Measurements from ENCODE around the gene DIRAS1. TPM values are rescaled to one million over a fixed set of nuclear protein-coding genes. Genes with fewer than 3 reads are reported as not detected.

DIRAS1 gene
- total and polyA plus RNA-seq, 2 donors (not counting 1 experiment from before 2014, with no cell fraction given), result 5.2 to 19.0 TPM

DNA sequence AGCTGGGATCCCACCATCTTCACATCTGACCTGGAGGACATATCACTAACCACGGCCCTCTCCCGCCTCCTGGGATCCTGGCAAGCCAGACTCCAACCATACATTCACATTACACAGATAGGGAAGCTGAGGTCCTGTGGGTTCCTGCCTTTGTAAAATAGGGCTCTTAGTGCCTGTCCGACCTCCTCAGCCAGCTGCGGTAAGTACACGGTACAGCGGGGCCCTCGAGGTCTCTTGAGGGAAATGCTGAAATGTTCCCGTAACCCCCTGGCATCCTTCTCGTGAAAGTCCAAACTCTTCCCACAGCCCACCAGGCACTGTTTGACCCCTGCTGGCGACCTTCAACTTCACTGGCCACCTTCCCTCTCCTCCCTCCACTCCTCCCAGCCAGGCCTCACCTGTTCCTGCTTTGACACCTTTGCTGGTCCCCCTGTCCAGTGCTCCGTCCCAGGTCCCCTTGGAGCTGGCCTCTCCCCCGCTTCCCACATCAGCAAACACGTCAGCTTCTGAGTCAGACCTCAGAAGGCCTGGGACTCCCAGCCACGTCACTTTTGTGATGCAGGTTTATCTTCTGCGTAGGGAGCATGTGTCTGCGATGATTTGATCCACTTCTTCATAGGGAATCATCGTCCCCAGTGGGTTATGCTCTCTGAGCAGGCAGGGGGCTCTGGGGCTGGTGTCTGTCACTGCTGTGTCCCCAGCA, 9.8 kb downstream of the DIRAS1 start:
- H3K27ac ChIP-seq (ENCODE audit: insufficient read depth, low read length), result no peak overlapping the region
- no peaks in the 10 kb centered on the region for H3K79me2 ChIP-seq (ENCODE audit: control insufficient read depth, insufficient read depth, low read length)

DNA sequence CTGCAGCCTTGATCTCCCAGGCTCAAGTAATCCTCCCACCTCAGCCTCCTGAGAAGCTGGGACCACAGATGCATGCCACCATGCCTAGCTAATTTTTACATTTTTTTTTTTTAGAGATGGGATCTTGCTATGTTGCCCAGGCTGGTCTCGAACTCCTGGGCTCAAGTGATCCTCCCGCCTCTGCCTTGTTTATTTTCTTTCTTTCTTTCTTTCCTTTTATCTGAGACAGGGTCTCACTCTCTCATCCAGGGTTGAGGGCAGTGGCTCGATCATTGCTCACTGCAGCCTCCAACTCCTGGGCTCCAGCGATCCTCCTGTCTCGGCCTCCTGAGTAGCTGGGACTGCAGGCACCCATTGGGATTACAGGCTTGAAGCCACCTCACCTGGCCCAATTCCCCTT, 14.9 kb downstream of the DIRAS1 start:
- H3K27me3 ChIP-seq (ENCODE audit: control insufficient read depth, insufficient read depth, low read length), result no peaks in the 10 kb centered on the region
- H3K4me1 ChIP-seq (ENCODE audit: control insufficient read depth, extremely low read depth, insufficient read depth, low read length), result no peaks in the 10 kb centered on the region
- H3K4me2 ChIP-seq (ENCODE audit: extremely low read depth, insufficient read depth, low read length), result no peak overlapping the region
- no peak overlapping the region for H3K27ac ChIP-seq (ENCODE audit: insufficient read depth, low read length)
- no peak overlapping the region for H3K9ac ChIP-seq (ENCODE audit: insufficient read depth, low read length)
- H3K79me2 ChIP-seq (ENCODE audit: control insufficient read depth, insufficient read depth, low read length), result no peaks in the 10 kb centered on the region
- DNase-seq (ENCODE audit: low read depth in 2 of 2), result no peak
- H3K4me3 ChIP-seq (replicated peaks in 1 of 4; ENCODE audit: control extremely low read depth in 1 of 4, insufficient read depth in 1 of 4, low read depth in 3 of 4, low read length in 4 of 4), result no peak overlapping the region
- no peaks in the 10 kb centered on the region for H4K20me1 ChIP-seq (ENCODE audit: control insufficient read depth, extremely low read depth, insufficient read depth, low read length)
- no peaks in the 10 kb centered on the region for H3K36me3 ChIP-seq (ENCODE audit: control insufficient read depth, insufficient read depth, low read length)
- no peak overlapping the region for H2AFZ ChIP-seq (ENCODE audit: low read length)
- TF ChIP-seq EZH2 (IDR thresholded peaks at IDR 0.05; ENCODE audit: low read length, missing control alignments), result no peak
- TF ChIP-seq CTCF (conservative IDR thresholded peaks at IDR 0.05 in 1 of 2, IDR thresholded peaks at IDR 0.05 in 1 of 2; ENCODE audit: low read depth in 1 of 2, low read length in 2 of 2), result no peak
- H3K9me3 ChIP-seq (ENCODE audit: control insufficient read depth, insufficient read depth, low read depth, low read length), result no peaks in the 10 kb centered on the region

More for the DNA sequence above, 9.8 kb downstream of the DIRAS1 start:
- DNase-seq (ENCODE audit: low read depth in 2 of 2), result peak; percentile 76 to 78
- no peak overlapping the region for H3K4me2 ChIP-seq (ENCODE audit: extremely low read depth, insufficient read depth, low read length)
- H3K36me3 ChIP-seq (ENCODE audit: control insufficient read depth, insufficient read depth, low read length), result no peaks in the 10 kb centered on the region
- H3K4me3 ChIP-seq (replicated peaks in 1 of 4; ENCODE audit: control extremely low read depth in 1 of 4, insufficient read depth in 1 of 4, low read depth in 3 of 4, low read length in 4 of 4), result no peak overlapping the region
- no peak overlapping the region for H2AFZ ChIP-seq (ENCODE audit: low read length)
- H3K4me1 ChIP-seq (ENCODE audit: control insufficient read depth, extremely low read depth, insufficient read depth, low read length), result no peaks in the 10 kb centered on the region
- H3K9ac ChIP-seq (ENCODE audit: insufficient read depth, low read length), result no peak overlapping the region
- no peaks in the 10 kb centered on the region for H3K9me3 ChIP-seq (ENCODE audit: control insufficient read depth, insufficient read depth, low read depth, low read length)
- no peaks in the 10 kb centered on the region for H4K20me1 ChIP-seq (ENCODE audit: control insufficient read depth, extremely low read depth, insufficient read depth, low read length)
- H3K27me3 ChIP-seq (ENCODE audit: control insufficient read depth, insufficient read depth, low read length), result no peaks in the 10 kb centered on the region
- no peak for TF ChIP-seq EZH2 (IDR thresholded peaks at IDR 0.05; ENCODE audit: low read length, missing control alignments)
- TF ChIP-seq CTCF (conservative IDR thresholded peaks at IDR 0.05 in 1 of 2, IDR thresholded peaks at IDR 0.05 in 1 of 2; ENCODE audit: low read depth in 1 of 2, low read length in 2 of 2), result no peak

DNA sequence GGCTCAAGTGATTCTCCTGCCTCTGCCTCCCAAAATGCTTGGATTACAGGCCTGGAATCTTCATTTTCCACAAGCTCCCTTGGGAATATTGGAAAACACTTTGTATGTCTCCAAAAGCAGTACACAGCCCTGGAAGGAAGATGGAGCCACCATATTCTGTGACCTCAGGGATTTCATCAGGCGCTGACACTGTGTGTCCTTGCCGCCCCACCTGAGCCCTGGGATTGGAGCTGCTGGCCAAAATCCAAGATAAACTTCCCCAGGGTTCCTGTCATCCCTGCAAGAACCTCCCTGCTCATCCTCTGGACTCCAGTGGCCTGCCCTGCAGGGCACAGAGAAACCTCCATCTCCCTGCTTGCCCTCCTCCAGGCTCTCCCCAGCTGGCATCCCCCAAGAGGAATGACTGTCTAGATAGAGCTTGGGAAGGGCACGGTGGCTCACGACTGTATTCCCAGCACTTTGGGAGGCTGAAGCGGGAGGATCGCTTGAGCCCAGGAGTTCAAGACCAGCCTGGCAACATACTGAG, 17.4 kb downstream of the DIRAS1 start:
- Histone ChIP-seq H2AFZ (ENCODE audit: low read length) (no peak overlapping the region), H3K79me2 (ENCODE audit: control insufficient read depth, insufficient read depth, low read length) (no peaks in the 10 kb centered on the region), H3K27me3 (ENCODE audit: control insufficient read depth, insufficient read depth, low read length) (peaks cover 11% of the 10 kb centered on the region), H3K9me3 (ENCODE audit: control insufficient read depth, insufficient read depth, low read depth, low read length) (no peaks in the 10 kb centered on the region), H3K27ac (ENCODE audit: insufficient read depth, low read length) (no peak overlapping the region), H3K4me1 (ENCODE audit: control insufficient read depth, extremely low read depth, insufficient read depth, low read length) (no peaks in the 10 kb centered on the region), H3K4me3 (replicated peaks in 1 of 4; ENCODE audit: control extremely low read depth in 1 of 4, insufficient read depth in 1 of 4, low read depth in 3 of 4, low read length in 4 of 4) (no peak overlapping the region), H4K20me1 (ENCODE audit: control insufficient read depth, extremely low read depth, insufficient read depth, low read length) (no peaks in the 10 kb centered on the region), H3K9ac (ENCODE audit: insufficient read depth, low read length) (no peak overlapping the region), H3K36me3 (ENCODE audit: control insufficient read depth, insufficient read depth, low read length) (no peaks in the 10 kb centered on the region), H3K4me2 (ENCODE audit: extremely low read depth, insufficient read depth, low read length) (no peak overlapping the region)
- TF ChIP-seq CTCF (conservative IDR thresholded peaks at IDR 0.05 in 1 of 2, IDR thresholded peaks at IDR 0.05 in 1 of 2; ENCODE audit: low read depth in 1 of 2, low read length in 2 of 2) (no peak), EZH2 (IDR thresholded peaks at IDR 0.05; ENCODE audit: low read length, missing control alignments) (no peak)
- DNase-seq (ENCODE audit: low read depth in 2 of 2), result no peak

Measured in fibroblast of lung (primary cell).